Cardiac muscle cell (in vitro differentiated cells and primary cell): ENCODE results near the gene DTNA. TPM values are rescaled to one million over a fixed set of nuclear protein-coding genes. Genes with fewer than 3 reads are reported as not detected.
"Not testable (repeated sequence)": the region's sequence is repeated elsewhere in the genome, so short reads cannot be mapped to it uniquely, and the experiment has no call there.

Experiments used
- DNase-seq, 2 donors: peaks; one replicate each; pipeline versions ENCODE4 v3.0.0 to v3.0.0-alpha.2; 2010 to 2017; ENCODE audit warnings: low read depth in 1 of 2, low spot score in 1 of 2
- H3K27ac ChIP-seq: fragments of 200-600 bp; sonication (generic); 2 replicates; pipeline ENCODE4 v1.5.1; 2016
- H3K27me3 ChIP-seq: fragments of 200-600 bp; sonication (generic); 2 replicates; pipeline ENCODE4 v1.6.0; 2016; ENCODE audit warnings: control low read depth
- H3K36me3 ChIP-seq: fragments of 200-600 bp; sonication (generic); 2 replicates; pipeline ENCODE4 v1.5.1; 2016; ENCODE audit warnings: control low read depth
- H3K4me1 ChIP-seq: fragments of 200-600 bp; sonication (generic); 2 replicates; pipeline ENCODE4 v1.8.1; 2017; ENCODE audit warnings: low read depth, mild to moderate bottlenecking, mixed run types
- H3K4me3 ChIP-seq: fragments of 200-600 bp; sonication (generic); 2 replicates; pipeline ENCODE4 v1.5.1; 2016; ENCODE audit warnings: mild to moderate bottlenecking
- H3K9me3 ChIP-seq: fragments of 200-600 bp; sonication (generic); 2 replicates; pipeline ENCODE4 v1.5.1; 2017; ENCODE audit warnings: low read depth, mild to moderate bottlenecking, control low read depth
- CTCF ChIP-seq: IDR thresholded peaks from 2 replicates; pipeline ENCODE4 v1.5.1; 2012; ENCODE audit warnings: low read depth, mild to moderate bottlenecking, low read length
- polyA plus RNA-seq: library from polyadenylated mRNA; unstranded; fragments of >200 nt; fragmentation: Nextera tagmentation; extraction: Ambion mirVana; gene quantifications from 2 replicates; pipeline ENCODE4 v1.2.1, GENCODE V29; 2016
- total RNA-seq: library from RNA; depleted of rRNA; stranded (reverse); fragments of >200 nt; gene quantifications from 2 replicates; pipeline ENCODE4 v1.2.3, GENCODE V29; 2016

DTNA gene
- total RNA-seq (19.6 and 27.6 TPM in 2 replicates), polyA plus RNA-seq (21.3 and 34.6 TPM in 2 replicates)

DNA sequence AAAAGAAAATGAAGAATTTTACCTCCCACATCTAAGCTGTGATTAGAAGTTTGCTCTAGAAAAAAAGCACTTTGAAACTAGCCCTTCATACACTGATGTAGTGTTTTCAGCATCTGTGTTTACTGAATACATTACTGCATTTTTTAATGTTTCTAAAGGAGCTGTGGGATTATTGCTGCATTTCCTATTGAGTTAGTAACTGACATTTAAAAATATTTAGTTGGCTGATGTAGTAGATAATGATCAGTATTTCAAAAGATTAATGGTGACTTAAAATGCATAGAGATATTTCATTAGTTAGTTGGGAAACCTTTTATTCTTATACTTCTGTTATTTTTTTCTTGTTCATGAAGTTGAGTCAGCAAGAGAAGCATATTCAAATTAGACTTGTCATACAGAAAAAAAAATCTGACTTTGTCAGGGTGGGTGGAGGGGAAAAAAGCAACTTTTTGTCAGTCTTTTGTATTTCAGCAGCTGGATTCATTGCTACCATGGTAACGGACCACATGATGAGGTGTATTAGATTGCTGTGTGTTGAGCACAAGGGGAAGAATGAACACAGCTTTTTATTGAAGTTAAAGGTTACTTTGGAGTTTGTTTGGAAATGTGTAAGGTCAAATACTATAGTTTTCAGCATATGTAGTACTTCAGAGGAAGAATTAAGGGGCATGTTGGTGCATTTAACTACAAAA, at the start of gene DTNA:
TSS of gene DTNA (plus strand) at position 549 of the 692 bp plus-strand sequence. CDS start 45,679 bp downstream, outside the sequence.
- H3K4me1 ChIP-seq, result peaks cover 18% of the 10 kb centered on the region
- H3K27ac ChIP-seq, result no peak within 1 kb of the TSS
- H3K9me3 ChIP-seq, result no peaks in the 10 kb centered on the region
- DNase-seq, result peak; percentile 32 to 95
- no peaks in the 10 kb centered on the region for H3K36me3 ChIP-seq
- no peak within 1 kb of the TSS for H3K4me3 ChIP-seq
- no peak for TF ChIP-seq CTCF
- no peaks in the 10 kb centered on the region for H3K27me3 ChIP-seq

DNA sequence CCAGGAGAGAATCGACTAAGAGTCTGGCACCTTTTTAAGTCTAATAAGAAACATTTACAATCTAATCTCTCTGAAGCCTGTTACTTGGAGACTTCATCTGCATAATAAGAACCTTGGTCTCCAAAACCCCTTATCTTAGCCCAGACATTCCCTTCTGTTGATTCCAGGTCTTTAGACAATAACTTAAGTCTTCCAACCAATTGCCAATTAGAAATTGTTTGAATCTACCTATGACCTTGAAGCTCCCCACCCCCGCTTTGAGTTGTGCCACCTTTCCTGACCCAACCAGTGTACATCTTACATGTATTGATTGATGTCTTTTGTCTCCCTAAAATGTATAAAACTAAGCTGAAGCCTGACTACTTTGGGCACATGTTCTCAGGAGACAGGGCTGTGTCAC, 49.5 kb upstream of the DTNA start:
- H3K27ac ChIP-seq, result peak overlapping the region; percentile 88
- no peak for TF ChIP-seq CTCF
- no peaks in the 10 kb centered on the region for H3K36me3 ChIP-seq
- H3K4me1 ChIP-seq, result peaks cover 16% of the 10 kb centered on the region
- H3K9me3 ChIP-seq, result no peaks in the 10 kb centered on the region
- no peaks in the 10 kb centered on the region for H3K27me3 ChIP-seq
- no peak for DNase-seq
- H3K4me3 ChIP-seq, result no peak overlapping the region

DNA sequence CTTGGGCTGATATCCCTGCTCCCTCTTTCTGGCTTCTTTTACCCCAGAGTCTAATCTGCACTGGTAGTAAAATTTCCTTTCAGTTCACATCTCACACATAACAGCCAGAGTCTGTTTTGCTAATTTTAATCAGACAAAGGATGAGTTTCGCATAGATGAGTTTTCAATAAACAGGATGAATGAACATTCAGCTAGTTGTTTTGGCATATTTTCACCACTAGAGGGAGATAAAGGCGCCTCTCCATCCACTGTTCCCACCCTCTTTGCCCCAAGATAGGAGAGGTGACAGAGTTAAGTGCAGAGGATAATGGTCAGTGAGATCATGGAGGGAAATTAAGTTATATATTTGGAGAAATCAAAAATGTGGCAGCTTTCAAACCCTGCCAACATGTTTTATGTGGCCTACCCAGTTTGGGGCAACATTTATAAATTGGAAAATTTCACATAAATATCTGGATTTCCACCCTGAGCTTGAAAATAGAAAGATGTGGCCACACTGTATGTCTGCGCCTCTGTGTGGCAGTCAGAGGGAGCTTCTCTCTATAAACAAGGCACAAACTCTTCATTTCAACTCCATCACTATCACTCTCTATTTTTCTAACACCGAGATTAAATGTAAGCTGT, 48.5 kb upstream of the DTNA start:
- no peaks in the 10 kb centered on the region for H3K36me3 ChIP-seq
- H3K27ac ChIP-seq, result peak overlapping the region; percentile 88
- H3K4me3 ChIP-seq, result no peak overlapping the region
- no peaks in the 10 kb centered on the region for H3K9me3 ChIP-seq
- TF ChIP-seq CTCF, result peak; percentile 86
- H3K4me1 ChIP-seq, result peaks cover 16% of the 10 kb centered on the region
- no peaks in the 10 kb centered on the region for H3K27me3 ChIP-seq
- DNase-seq, result peak; percentile 59 to 62

DNA sequence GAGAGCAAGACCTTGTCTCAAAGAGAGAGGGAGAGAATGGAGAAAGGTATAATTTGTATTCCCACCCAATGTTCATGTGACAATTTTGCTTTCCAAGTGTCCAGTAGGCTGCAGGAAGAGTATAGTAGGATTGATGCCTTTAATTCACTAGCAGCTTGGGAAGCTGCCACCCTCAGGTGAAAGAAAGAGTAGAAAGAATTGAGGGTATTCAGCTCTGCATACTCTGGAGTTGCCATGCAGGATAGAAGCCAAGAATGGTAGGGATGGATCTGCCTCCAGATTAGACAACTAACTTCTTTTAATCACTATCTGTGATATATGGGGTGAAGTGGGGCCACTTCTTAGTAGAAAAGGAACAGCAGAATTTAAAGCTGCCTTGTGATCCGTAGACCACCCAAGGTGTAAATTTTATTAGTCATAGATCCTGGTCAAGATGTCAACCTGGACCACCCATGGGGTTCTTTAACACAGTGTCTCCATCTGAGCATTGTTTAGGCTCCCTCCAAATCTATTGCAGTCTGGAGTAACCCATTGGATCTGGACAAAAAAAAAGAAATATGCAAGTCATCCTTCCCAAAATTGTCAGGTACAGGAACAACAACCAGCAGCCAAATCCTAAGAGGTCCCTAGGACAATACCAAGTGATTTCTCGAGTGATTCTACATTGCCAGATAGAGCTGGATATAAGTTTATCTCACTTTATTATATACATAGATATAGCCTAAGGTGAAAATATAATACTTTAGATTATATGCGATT, 33.1 kb upstream of the DTNA start:
- Histone ChIP-seq H3K9me3 (no peaks in the 10 kb centered on the region), H3K4me3 (no peak overlapping the region), H3K27ac (no peak overlapping the region), H3K36me3 (no peaks in the 10 kb centered on the region), H3K4me1 (no peaks in the 10 kb centered on the region), H3K27me3 (no peaks in the 10 kb centered on the region)
- DNase-seq, result no peak
- TF ChIP-seq CTCF, result no peak

- not testable (repeated sequence) for H3K4me1 ChIP-seq, H3K27me3 ChIP-seq, H3K4me3 ChIP-seq, H3K9me3 ChIP-seq, H3K27ac ChIP-seq, H3K36me3 ChIP-seq, DNase-seq
Measured at GRCh38 chr18:34689750-34690149, 20.3 kb upstream of the DTNA start.

DNA sequence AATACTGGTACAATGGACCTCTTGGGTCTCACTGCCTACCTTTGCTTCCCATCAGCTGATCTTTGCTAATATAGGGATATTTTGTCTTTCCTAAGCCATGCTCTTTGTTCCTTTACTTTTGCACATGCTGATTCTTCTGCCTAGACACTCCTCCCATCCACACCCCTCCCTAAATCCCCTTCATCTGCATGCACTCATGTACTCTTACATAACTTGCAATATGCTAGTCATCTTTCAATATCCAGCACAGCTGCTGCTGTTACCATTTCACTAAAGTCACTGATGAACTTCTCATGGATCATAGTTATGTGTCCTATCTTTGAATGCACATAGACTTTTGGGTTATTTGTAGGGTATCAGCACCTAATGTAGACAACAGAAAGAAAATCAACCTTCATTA, 18.5 kb upstream of the DTNA start:
- Histone ChIP-seq H3K4me3 (no peak overlapping the region), H3K27me3 (no peaks in the 10 kb centered on the region), H3K9me3 (no peaks in the 10 kb centered on the region), H3K36me3 (no peaks in the 10 kb centered on the region), H3K27ac (no peak overlapping the region), H3K4me1 (peaks cover 10% of the 10 kb centered on the region)
- no peak for DNase-seq
- TF ChIP-seq CTCF, result no peak
